OCI-LY3 (cell line): ENCODE results near the gene SLC3A2.

Source experiments
- EZH2phosphoT487 ChIP-seq: fragments of 200-600 bp; shearing (Covaris generic); IDR thresholded peaks from 2 replicates; pipeline ENCODE4 v1.6.1; 2018; ENCODE audit warnings: antibody characterized with exemption, mixed run types, low read depth
- TF ChIP-seq, protein P1 (sequence below): fragments of 200-600, 300-600 bp; sonication (generic); IDR thresholded peaks from 2 replicates; pipeline ENCODE4 v1.5.1; 2014; ENCODE audit warnings: antibody characterized with exemption, low read length, low read depth

DNA sequence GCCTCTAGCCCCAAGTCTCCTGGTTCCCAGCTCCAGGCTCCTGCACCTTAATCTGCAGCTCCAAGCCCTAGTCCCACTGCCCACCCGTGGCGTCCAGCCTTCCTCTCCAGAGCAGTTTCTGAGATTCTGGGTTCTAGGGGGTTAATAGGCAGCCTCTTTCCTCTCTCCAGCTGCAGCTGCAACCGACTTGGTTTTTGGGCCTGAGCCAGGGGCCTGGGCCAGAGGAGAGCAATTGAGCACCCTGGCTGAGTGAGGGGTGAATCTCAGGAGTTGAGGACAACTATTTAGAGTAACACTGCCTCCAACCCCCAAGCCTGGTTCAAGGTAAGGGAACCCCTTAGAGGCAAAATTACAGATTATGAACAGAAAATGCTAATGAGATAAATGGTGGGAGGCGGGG is 49.5 kb downstream of the SLC3A2 start:
- TF ChIP-seq, protein P1, sequence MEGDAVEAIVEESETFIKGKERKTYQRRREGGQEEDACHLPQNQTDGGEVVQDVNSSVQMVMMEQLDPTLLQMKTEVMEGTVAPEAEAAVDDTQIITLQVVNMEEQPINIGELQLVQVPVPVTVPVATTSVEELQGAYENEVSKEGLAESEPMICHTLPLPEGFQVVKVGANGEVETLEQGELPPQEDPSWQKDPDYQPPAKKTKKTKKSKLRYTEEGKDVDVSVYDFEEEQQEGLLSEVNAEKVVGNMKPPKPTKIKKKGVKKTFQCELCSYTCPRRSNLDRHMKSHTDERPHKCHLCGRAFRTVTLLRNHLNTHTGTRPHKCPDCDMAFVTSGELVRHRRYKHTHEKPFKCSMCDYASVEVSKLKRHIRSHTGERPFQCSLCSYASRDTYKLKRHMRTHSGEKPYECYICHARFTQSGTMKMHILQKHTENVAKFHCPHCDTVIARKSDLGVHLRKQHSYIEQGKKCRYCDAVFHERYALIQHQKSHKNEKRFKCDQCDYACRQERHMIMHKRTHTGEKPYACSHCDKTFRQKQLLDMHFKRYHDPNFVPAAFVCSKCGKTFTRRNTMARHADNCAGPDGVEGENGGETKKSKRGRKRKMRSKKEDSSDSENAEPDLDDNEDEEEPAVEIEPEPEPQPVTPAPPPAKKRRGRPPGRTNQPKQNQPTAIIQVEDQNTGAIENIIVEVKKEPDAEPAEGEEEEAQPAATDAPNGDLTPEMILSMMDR = no peak
- TF ChIP-seq EZH2phosphoT487 = no peak
